Common myeloid progenitor, CD34-positive (primary cell): Measurements from ENCODE around the gene REC8.

ENCODE experiments used
- CTCF ChIA-PET: fragments of 350-600 bp; sonication (Branson Sonifier 250); formaldehyde crosslinking; loops from one replicate; lab custom pipeline; 2021; ENCODE audit warnings: antibody characterized with exemption; lab: Charles Lee
- POLR2A ChIA-PET: fragments of 350-600 bp; sonication (Branson Sonifier 250); formaldehyde crosslinking; loops from one replicate; lab custom pipeline; 2021; ENCODE audit warnings: antibody characterized with exemption; lab: Charles Lee
- DNase-seq, 3 donors: peaks; one replicate each; pipeline versions ENCODE4 v3.0.0 to v3.0.0-alpha.2; 2013
- H3K27ac ChIP-seq, 2 experiments: 1 replicate in 1 of 2; 2 replicates in 1 of 2; pipeline ENCODE4 v1.7.0; 2013; ENCODE audit warnings: inconsistent platforms in 2 of 2, low read length in 2 of 2, mild to moderate bottlenecking in 2 of 2, low read depth in 1 of 2, moderate library complexity in 1 of 2; ENCODE audit not compliant: severe bottlenecking in 2 of 2, insufficient read depth in 1 of 2, poor library complexity in 1 of 2
- H3K27me3 ChIP-seq, 5 experiments: replicated peaks in 2 of 5; 1 replicate in 3 of 5; 2 replicates in 2 of 5; pipeline versions ENCODE4 v1.6.1 to v1.7.0; 2013; ENCODE audit warnings: low read length in 4 of 5, mild to moderate bottlenecking in 2 of 5, moderate library complexity in 2 of 5, inconsistent platforms in 1 of 5; ENCODE audit not compliant: insufficient read depth in 5 of 5, control insufficient read depth in 4 of 5
- H3K36me3 ChIP-seq, 4 experiments: 1 replicate in 2 of 4; 2 replicates in 2 of 4; pipeline versions ENCODE4 v1.6.1 to v1.7.0; 2013; ENCODE audit warnings: low read length in 3 of 4, control low read depth in 1 of 4, mild to moderate bottlenecking in 1 of 4; ENCODE audit not compliant: control insufficient read depth in 4 of 4, insufficient read depth in 4 of 4
- H3K4me1 ChIP-seq, 4 experiments: 1 replicate in 3 of 4; 2 replicates in 1 of 4; pipeline versions ENCODE4 v1.6.1 to v1.7.1; 2013; ENCODE audit warnings: low read length in 3 of 4, mild to moderate bottlenecking in 3 of 4, control low read depth in 1 of 4, inconsistent platforms in 1 of 4, moderate library complexity in 1 of 4; ENCODE audit not compliant: control insufficient read depth in 4 of 4, insufficient read depth in 4 of 4; ENCODE audit errors: control extremely low read depth in 1 of 4
- H3K4me3 ChIP-seq, 7 experiments: 1 replicate in 4 of 7; 2 replicates in 3 of 7; pipeline versions ENCODE4 v1.5.1 to v1.7.0; 2013; ENCODE audit warnings: mild to moderate bottlenecking in 7 of 7, low read length in 6 of 7, moderate library complexity in 6 of 7, inconsistent platforms in 2 of 7, low read depth in 2 of 7, control low read depth in 1 of 7; ENCODE audit not compliant: insufficient read depth in 4 of 7, control insufficient read depth in 1 of 7; ENCODE audit errors: extremely low read depth in 1 of 7
- H3K9me3 ChIP-seq, 5 experiments: 1 replicate in 4 of 5; 2 replicates in 1 of 5; pipeline versions ENCODE4 v1.6.1 to v1.7.1; 2013; ENCODE audit warnings: low read length in 4 of 5, mild to moderate bottlenecking in 2 of 5, inconsistent platforms in 1 of 5, low read depth in 1 of 5, moderate library complexity in 1 of 5; ENCODE audit not compliant: control insufficient read depth in 4 of 5, insufficient read depth in 2 of 5; ENCODE audit errors: control extremely low read depth in 1 of 5
- WGBS: methylation state at CpG from one replicate; pipeline ENCODE4 v1.1.5; 2013; ENCODE audit not compliant: insufficient coverage; 5-methylcytosine and 5-hydroxymethylcytosine counted together

The REC8 gene

DNA sequence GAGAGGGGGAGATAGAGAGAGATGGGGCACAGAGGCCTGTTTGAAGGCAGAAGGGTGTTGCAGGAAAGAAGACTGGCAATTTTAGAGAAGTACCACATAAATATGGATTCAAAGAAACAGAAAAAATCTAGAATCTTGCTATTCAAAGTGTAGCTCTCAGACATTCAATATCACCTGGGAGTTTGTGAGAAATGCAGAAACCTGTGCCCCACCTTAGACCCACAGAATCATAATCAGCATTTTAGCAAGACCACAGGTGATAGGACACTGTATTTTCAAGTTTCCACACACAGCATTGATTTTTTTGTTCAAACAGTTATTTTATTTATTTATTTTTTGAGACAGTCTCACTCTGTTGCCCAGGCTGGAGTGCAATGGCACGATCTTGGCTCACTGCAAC lies 57.0 kb downstream of the REC8 start:
- Histone ChIP-seq H3K4me1 (peaks cover 9 to 27% (median 24%) of the 10 kb centered on the region in 4 experiments), H3K4me3 (no peak overlapping the region), H3K27ac (no peak overlapping the region), H3K36me3 (peaks cover 0 to 9% (median 2%) of the 10 kb centered on the region in 4 experiments), H3K9me3 (no peaks in the 10 kb centered on the region), H3K27me3 (no peaks in the 10 kb centered on the region)
- POLR2A ChIA-PET = no interaction called here
- WGBS = 29% methylated on average over 1 of the region's 1 CpG
- DNase-seq = no peak
- CTCF ChIA-PET = interaction anchor here (0.9 to 2.1 kb wide), 6 partner anchors 9 to 68 kb away, joined by 3 to 12 read pairs (median 4); partner anchors contain the start of genes MDP1 and TINF2
